NCI-H345 (cell line): ENCODE data around the gene LHX5.

Experiments used
- DNase-seq: peaks from one replicate; lab custom pipeline; 2025; lab: John Stamatoyannopoulos, UW

The LHX5 gene

DNA sequence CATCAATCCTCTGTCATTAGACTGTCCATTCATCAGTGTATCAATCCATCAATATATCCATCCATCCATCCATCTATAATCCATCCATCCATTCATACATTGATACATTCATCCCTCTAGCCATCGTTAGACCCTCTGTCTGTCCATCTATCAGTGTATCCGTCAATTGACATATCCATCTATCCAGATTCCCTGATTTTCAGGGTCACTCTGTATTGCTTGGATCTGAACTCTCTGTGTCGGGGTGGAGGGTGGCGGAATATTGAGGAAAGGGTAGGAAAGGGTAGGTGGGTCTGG, 32.4 kb downstream of the LHX5 start:
- DNase-seq = no peak

DNA sequence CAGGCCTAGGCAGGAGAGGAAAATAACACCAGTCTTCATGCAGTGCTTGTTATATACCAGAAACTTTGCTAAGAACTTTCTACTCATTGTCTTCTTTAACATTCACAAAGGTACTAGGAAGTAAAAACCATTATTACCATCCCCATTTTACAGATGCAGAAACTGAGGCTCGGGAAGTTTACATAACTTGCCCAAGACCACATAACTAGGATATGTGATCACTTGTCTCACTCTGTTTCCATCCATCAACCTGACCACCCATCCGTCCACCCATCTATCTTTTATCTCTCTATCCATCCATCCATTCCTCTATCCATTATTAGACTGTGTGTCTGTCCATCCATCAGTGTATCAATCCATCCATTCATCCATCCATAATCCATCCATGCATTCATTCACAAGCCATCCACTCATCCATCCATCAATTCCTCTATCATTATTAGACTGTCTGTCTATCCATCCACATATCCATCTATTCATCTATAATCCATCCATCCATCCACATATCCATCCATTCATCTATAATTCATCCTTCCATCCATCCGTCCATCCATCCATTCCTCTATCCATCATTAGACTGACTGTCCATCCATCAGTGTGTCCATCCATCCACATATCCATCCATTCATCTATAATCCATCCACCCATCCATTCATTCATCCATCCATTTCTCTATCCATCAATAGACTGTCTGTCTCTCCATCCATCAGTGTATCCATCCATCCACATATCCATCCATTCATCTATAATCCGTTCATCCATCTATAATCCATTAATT, 33.0 kb downstream of the LHX5 start:
- DNase-seq = no peak

DNA sequence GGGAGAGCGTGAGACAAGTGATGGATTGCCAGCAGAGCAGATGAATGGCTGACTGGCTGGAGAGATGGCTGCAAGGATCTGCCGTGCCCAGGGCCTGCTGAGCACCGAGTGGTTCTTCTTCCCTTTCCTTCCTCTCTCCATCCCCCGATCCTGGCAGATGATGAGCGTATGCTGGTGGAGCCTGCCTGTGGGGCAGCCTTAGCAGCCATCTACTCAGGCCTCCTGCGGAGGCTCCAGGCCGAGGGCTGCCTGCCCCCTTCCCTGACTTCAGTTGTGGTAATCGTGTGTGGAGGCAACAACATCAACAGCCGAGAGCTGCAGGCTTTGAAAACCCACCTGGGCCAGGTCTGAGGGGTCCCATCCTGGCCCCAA, 34.0 kb downstream of the LHX5 start:
- DNase-seq = no peak

DNA sequence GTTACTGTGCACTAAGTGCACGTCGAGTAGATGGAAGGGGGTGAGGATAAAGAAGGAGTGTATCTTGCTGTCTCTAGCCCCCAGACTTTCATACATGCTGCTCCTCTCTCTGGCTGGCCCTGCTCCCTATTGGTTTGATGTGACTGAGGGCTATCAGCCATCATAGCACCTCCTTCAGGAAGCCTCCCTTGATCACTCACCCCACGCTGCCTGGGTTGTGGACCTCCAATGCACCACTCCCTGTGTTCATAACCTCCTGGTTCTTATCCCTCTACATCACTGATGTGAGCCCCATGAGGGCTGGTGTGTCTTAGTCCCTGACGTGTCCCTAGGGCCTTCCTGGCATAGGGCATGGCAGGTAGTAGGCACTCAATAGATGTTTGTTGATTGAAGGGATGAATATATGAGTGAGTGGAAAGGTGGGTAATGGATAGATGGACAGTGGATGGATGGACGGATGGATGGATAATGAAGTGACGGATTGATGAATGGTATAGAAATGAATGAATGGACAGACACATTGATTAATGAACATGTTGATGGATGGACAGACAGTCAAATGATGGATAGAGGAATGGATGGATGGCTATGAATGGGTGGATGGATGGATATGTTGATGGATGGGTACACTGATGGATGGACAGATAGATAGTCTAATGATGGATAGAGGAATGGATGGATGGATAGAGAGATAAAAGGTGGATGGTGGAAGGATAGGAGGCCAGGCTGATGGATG, 34.5 kb downstream of the LHX5 start:
- DNase-seq = no peak

DNA sequence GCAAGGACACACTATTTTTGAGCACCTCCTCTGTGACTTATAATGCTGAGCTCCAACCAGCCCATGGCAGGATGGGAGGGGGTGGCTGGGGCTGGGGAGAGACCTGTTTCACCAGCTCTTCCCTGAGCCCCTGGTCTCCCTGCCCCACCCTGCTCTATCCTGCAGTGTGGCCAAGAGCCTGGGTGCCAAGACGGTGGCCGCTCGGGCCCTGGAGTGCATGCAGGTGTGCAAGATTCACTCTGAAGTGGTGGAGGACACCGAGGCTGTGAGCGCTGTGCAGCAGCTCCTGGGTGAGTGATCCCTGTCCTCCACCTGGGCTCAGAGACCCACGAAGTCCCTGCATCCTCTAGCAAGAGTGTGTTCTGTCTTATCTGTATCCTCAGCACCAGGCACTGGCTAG, 35.1 kb downstream of the LHX5 start:
- DNase-seq = no peak

DNA sequence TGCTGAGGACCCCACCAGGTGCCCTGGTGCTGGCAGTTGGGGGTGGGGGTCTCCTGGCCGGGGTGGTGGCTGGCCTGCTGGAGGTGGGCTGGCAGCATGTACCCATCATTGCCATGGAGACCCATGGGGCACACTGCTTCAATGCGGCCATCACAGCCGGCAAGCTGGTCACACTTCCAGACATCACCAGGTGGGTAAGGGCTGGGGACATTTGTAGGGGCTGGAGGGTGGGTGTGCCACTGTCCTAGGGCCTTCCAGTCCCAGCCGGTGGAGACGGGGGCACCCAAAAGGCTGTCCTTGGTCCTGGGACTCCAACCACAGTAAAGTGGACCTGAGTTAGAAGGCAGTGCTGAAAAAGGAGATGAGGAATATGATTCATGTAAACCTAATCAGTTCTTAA, 36.3 kb downstream of the LHX5 start:
- DNase-seq = no peak

DNA sequence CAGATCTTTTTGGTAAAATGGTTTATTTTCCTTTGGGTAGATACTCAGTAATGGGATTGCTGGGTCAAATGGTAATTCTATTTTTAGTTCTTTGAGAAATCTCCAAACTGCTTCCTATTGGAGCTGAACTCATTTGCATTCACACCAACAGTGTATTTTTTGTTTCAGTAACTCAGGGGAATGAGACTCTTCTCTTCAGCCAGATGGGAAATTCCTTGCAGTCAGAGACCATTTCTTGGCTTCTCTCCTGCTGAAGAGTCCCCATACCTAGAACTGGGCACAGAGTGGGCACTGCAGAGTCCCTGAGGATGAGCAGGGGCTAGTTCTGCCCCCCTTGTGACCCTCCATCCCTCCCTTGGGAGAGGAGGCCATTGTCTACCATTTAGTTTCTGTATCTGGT, 38.7 kb downstream of the LHX5 start:
- DNase-seq = no peak

DNA sequence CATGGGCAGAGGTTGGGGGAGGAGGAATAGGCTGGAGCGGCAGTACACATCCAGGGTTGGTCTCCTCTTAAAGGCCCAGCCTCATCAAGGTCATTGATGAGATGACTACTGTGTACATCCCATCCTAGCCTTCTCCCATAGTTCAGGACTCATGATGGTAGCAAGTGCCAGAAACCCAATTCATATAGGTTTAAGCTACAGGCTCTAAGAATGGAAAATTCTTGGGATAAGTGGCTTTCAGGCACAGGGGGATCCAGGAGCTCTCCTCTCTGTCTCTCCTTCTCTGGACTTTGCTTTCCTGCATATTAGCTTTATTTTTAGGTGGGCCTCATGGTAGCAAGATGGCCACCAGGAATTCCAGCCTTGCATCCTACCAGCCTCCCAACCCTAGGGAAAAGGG, 43.2 kb downstream of the LHX5 start:
- DNase-seq = no peak

DNA sequence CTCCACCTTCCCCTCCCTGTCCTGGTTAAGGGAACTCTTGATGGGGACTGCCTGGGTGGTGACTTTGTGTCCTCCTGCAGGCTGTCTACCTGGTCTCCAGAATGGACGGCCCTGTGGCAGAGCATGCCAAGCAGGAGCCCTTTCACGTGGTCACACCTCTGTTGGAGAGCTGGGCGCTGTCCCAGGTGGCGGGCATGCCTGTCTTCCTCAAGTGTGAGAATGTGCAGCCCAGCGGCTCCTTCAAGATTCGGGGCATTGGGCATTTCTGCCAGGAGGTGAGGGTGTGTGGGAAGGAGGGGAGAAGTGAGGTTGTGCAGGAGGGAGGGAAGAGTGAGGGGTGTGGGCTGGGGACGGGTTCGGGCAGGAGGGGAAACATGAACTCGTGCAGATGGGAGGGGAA, 43.8 kb downstream of the LHX5 start:
- DNase-seq = no peak

DNA sequence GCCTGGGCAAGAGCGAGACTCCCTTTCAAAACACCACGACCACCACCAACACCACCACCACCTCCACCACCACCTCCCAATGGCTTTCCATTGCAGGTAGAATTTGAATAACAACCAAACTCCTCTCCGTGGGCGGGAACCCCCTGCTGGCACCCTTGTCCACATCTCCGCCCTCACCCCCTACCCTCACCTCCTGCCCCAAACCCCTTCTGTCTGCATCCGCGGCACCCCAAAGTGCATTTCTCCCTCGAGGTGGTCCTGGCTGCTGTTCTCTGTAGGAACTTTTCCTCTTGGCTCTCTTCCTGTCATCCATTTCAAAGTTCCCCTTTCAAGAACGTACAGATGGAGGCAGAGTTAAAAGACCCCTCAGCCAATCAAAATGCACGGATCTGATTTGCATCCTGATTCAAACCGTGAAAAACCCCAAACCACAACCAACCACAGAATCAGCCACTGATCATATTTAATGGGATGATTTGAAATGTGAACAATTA, 45.7 kb downstream of the LHX5 start:
- no peak for DNase-seq

DNA sequence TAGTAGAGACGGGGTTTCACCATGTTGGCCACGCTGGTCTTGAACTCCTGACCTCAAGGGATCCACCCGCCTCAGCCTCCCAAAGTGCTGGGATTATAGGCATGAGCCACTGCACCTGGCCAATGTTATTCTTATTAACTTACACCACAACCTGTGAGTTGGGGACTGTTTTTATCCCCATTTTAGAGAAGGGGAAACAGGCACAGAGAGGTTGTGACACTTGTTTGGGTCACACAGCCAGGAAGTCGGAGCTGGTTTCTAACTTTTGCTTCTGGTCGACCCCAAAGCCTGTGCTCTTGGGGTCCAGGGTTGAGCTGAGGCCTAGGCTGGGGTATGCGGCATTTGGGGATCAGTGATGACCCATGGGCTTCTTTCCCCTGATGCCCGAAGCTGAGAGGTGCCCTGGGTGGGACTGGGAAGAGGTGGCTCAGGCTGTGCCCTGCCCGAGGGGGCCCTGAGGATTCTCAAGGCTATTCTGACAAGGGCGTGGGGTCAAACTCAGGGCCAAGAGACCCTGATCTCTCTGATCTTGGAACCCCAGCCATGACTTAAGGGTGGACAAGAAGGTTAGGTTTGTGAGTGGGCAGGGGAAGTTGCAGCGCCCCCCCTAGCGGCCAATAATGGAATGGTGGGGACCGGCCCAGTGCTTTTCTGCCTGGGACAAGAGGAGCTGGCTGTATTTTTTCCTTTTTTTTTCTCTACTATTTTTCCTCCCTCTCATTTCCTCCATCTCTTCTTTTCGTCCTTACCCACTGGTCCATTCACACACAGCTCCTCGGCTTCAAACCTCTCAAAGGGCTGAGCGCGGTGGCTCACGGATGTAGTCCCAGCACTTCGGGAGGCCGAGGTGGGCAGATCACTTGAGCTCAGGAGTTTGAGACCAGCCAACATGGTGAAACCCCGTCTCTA, 46.5 kb downstream of the LHX5 start:
- no peak for DNase-seq

DNA sequence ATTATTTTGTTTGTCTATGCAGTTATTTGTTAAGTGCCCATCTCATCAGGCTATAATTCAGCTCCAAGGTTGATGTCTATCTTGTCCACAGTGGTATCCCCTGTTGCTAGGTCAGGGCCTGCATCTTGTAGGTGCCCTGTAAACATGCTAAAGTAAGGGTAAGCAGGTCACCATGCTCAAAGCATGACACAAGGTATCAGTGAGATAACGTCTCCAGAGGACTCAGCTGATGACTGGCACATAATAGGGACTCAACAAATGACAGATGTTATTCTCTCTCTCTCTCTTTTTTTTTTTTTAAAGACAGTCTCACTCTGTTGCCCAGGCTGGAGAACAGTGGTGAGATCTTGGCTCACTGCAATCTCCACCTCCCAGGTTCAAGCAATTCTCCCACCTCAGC, 47.2 kb downstream of the LHX5 start:
- no peak for DNase-seq

DNA sequence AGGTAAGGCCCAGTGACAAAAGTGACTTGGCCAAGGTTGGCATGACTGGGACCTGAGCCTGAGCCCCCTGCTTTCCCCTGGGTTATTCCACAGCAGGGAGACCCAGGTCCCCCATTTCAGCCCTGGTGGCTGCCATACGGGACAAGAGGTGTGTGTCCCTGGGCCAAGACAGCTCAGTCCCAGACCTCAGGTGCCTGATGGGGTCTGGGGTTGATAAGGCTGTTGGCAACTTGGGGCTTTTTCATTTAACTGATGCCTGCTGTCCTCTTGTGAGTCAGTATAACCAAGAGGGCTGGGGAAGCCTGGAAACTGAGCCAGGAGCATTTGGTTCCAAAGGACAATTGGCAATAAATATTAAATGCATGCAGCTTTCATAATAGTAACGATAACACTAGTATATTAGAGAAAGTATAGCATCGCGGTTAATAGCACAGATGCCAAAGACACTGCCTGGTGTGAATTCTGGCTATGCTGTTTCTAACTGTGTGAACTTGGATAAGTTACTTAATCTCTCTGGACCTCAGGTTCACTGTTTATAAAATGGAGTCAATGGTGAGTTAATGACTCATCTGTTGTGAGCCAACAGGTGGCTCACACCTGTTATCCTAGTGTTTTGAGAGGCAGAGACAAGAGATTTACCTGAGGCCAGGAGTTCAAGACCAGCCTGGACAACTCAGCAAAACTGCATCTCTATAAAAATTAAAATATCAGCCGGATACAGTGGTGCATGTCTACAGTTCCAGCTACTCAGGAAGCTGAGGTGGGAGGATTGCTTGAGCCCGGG, 48.6 kb downstream of the LHX5 start:
- DNase-seq = no peak

DNA sequence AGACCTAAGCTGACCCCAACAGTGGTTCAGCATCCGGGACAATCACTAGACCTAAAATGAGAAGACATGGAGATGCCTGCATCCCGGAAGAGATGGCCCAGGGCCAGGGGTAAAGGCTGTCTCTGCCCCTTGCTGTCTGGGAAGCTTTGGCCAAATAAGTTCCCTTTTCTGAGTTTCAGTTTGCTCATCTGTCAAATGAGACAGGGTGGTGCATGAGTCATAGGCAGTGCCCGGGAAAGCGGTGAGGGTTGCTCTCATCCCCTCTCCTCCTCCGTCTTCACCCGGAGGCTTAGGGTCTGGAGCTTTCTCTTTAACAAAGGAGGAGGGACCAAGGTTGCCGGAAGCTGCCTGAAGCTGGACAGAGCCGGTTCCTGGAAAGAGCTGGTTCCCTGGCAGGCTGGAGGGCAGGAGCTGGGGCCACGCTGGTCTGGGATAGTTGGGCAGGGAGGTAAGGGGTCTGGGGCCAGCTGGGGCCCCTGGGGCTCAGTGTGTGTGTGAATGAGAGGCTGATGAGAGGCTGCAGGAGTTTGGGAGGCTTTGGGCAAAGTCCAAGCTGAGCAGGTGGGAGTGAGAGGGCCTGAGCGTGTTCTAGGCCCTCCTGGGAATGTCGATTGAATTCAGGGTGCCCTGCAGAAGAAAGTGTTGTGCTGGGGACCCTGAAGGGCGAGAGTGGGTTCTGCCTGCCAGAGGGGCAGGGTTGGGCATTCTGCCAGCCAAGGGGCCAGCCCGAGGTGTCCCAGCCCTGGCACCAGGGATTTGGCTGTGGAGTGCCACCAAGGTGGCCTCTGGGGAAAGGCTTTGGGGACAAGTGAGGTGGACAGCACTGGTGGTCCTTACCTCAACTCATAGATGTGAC, 49.4 kb downstream of the LHX5 start, which contains the start of gene SDSL:
Gene SDSL, plus strand, starts transcription at position 351 of the 856 bp plus-strand sequence. CDS start 5,603 bp downstream, outside the sequence.
- no peak for DNase-seq

DNA sequence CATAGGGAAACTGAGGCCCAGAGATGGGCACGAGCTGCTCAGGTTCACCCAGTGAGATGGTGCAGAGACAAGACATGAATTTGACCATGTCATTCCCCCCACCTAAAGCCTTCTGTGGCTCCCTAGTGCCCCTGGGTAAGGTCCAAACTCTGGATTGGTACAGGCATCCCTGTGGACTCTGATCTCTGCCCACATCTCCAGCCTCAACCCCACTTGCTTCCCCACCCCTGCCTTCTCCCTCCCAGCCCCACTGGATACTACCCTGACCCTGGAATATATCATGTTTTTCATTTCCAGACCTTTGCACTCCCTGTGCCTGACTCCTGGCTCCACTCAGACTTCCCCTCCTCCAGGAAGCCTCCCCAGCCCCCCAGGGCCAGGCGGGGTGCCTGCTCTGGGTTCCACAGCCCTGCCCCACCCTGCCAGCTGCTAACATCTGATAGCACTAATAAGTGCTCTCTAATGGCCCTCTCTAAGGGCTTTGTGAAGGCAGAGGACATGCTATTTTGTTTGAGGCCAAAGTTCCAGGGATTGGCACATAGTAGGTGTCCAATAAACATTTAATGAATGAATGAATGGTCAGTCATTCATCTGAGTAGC, 50.6 kb downstream of the LHX5 start:
- no peak for DNase-seq

DNA sequence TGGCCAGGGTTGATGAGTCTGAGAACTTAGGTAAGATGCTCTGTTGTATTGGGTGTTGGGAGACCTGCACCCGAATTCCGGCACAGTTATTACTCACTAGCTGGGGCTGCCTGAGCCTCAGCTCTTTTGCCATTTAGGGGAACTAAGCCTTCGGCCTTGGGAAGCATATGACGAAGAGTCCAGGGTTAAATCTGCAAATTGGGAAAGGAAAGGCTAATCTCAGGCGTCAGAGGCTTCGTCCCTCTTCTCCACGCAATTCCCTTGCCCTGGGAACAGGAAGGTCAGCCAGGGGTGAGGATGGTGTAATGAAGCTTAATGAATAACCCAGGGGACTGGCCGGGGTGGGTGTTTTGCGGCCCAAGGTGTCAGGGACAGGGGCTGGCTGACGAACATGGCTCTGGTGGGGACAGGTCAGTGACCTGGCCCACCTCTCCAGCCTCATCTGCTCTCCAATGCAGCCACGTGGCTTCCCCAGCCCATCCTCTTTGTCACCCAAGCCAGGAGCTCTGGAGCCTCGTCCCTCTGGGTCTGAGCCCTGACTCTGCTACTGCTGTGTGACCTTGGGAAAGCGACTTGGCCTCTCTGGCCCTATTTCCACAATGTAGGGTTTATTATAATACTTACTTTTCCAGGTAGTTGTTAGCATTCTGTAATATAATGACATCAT, 53.3 kb downstream of the LHX5 start:
- no peak for DNase-seq

DNA sequence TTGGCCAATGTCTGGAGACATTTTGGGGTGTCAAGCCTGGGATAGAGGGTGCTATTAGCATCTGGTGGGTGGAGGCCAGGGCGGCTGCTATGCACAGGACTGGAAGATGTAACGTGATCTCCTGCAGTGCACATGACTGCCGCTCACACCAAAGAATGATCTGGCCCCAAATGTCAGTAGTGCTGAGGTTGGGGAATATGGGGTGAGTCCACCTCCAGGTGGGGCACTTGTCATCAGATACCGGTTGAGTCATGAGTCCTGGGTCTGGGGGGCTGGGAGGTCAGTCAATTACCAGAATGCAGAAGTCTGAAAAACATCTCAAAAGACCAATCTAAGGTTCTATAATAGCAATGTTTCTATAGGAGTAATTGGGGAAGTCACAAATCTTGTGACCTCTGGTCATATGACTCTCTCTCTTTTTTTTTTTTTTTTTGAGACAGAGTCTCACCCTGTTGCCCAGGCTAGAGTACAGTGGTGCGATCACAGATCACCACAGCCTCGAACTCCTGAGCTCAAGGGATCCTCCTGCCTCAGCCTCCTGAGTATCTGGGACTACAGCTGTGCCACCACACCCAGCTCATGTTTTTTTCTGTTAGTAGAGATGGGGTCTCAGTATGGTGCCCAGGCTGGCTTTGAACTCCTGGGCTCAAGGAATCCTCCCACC, 55.4 kb downstream of the LHX5 start:
- no peak for DNase-seq

DNA sequence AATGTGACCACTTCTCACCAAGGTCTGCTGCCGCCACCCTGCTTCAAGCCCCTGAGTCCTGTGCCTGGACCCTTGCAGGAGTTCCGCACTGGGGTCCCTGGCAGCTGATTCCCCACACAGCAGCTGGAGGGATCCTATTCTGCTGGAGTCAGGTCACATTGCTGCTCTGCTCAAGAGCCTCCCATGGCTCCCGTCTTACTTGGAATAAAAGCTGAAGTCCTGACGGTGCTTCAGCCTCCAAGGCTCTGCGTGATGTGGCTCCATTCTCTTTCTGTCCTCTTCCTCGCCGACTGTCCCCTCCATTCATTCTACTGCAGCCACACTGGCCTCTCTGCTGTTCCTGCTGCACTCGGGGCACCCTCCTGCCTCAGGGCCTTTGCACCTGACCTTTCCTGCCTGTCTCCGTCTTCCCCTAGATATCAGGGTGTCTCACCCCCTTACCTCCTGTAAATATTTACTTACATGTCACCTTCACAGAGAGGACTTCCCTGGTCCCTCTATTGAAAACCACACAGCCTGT, 57.1 kb downstream of the LHX5 start:
- no peak for DNase-seq

DNA sequence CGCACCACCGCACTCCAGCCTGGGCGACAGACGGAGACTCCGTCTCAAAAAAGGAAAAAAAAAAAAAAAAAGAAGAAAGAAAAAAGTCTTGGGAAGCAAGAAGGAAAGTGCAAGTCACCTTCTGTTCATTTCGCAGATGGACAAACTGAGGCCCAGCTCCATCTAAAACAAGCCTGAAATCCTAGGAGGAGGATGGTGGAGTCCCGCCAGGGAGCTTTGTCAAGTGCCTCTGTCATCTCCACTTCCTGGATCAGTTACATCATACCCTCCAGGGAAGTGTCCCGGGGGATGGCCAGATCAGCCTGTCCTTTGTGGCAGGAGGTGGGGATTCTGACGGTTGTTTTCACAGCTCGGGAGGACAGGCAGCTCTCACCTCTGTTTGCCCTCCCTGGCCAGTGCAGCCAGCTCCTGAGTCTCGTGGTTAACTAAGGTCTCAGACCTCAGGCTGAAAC, 58.2 kb downstream of the LHX5 start:
- DNase-seq = peak; percentile 21
